ENCODE results near the gene FGGY.

GRCh38 chr1:59686170-59686569, 389.3 kb downstream of the FGGY start:
- TF ChIP-seq, protein P1, sequence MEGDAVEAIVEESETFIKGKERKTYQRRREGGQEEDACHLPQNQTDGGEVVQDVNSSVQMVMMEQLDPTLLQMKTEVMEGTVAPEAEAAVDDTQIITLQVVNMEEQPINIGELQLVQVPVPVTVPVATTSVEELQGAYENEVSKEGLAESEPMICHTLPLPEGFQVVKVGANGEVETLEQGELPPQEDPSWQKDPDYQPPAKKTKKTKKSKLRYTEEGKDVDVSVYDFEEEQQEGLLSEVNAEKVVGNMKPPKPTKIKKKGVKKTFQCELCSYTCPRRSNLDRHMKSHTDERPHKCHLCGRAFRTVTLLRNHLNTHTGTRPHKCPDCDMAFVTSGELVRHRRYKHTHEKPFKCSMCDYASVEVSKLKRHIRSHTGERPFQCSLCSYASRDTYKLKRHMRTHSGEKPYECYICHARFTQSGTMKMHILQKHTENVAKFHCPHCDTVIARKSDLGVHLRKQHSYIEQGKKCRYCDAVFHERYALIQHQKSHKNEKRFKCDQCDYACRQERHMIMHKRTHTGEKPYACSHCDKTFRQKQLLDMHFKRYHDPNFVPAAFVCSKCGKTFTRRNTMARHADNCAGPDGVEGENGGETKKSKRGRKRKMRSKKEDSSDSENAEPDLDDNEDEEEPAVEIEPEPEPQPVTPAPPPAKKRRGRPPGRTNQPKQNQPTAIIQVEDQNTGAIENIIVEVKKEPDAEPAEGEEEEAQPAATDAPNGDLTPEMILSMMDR (conservative IDR thresholded peaks at IDR 0.05): no peak
- no peak for TF ChIP-seq EZH2 (IDR thresholded peaks at IDR 0.05; ENCODE audit: low read depth)
